B cell (primary cell): ENCODE results near the gene CTBP2. TPM values are rescaled to one million over a fixed set of nuclear protein-coding genes. Genes with fewer than 3 reads are reported as not detected.

Source experiments
- ATAC-seq: fragments of 200-7000 bp; cut with Tn5 transposase; one replicate; pipeline ENCODE4 v1.10.0; 2021; ENCODE audit warnings: low read depth, mild to moderate bottlenecking, moderate number of reproducible peaks, moderate library complexity
- CTCF ChIA-PET: fragments of 350-600 bp; sonication (Branson Sonifier 250); formaldehyde crosslinking; loops from one replicate; lab custom pipeline; 2021; ENCODE audit warnings: antibody characterized with exemption, inconsistent platforms; lab: Charles Lee
- POLR2A ChIA-PET: fragments of 350-600 bp; sonication (Branson Sonifier 250); formaldehyde crosslinking; loops from one replicate; lab custom pipeline; 2021; ENCODE audit warnings: antibody characterized with exemption; lab: Charles Lee
- DNase-seq: peaks from one replicate; pipeline ENCODE4 v3.0.0; 2013
- H2AFZ ChIP-seq: 2 replicates; pipeline ENCODE4 v1.6.1; 2012; ENCODE audit warnings: mild to moderate bottlenecking, low read depth, low read length; ENCODE audit not compliant: insufficient read depth, poor library complexity, severe bottlenecking
- H3K27ac ChIP-seq, 2 donors: 1 replicate in 1 of 2; 2 replicates in 1 of 2; pipeline ENCODE4 v1.5.1; 2012 to 2013; ENCODE audit warnings: low read length in 2 of 2, mild to moderate bottlenecking in 2 of 2, moderate library complexity in 1 of 2
- H3K27me3 ChIP-seq, 4 experiments: fragments of 200-600 bp in 1 of 4; sonication (generic) in 1 of 4; replicated peaks in 1 of 4; 1 replicate in 2 of 4; 2 replicates in 2 of 4; pipeline versions ENCODE4 v1.6.1 to v1.7.0; 2013 to 2016; ENCODE audit warnings: low read length in 3 of 4, mild to moderate bottlenecking in 2 of 4, mixed read lengths in 1 of 4, moderate library complexity in 1 of 4; ENCODE audit not compliant: insufficient read depth in 4 of 4, control insufficient read depth in 3 of 4; ENCODE audit errors: control extremely low read depth in 1 of 4
- H3K36me3 ChIP-seq, 2 experiments: replicated peaks in 1 of 2; 1 replicate in 1 of 2; 2 replicates in 1 of 2; pipeline versions ENCODE4 v1.6.1 to v1.7.1; 2013; ENCODE audit warnings: low read length in 1 of 2; ENCODE audit not compliant: insufficient read depth in 2 of 2, control insufficient read depth in 1 of 2; ENCODE audit errors: control extremely low read depth in 1 of 2, extremely low read depth in 1 of 2
- H3K4me1 ChIP-seq, 2 donors: fragments of 200-600 bp in 1 of 2; sonication (generic) in 1 of 2; 1 replicate in 1 of 2; 2 replicates in 1 of 2; pipeline versions ENCODE4 v1.5.1 to v1.6.1; 2013 to 2017; ENCODE audit warnings: low read length in 2 of 2; ENCODE audit not compliant: control insufficient read depth in 2 of 2, insufficient read depth in 2 of 2
- H3K4me2 ChIP-seq: replicated peaks from 2 replicates; pipeline ENCODE3; 2012; ENCODE audit warnings: mild to moderate bottlenecking, low read depth, low read length; ENCODE audit not compliant: poor library complexity, severe bottlenecking
- H3K4me3 ChIP-seq, 5 experiments: fragments of 200-600 bp in 1 of 5; sonication (generic) in 1 of 5; 1 replicate in 3 of 5; 2 replicates in 2 of 5; pipeline versions ENCODE4 v1.5.1 to v1.7.0; 2011 to 2016; ENCODE audit warnings: low read length in 4 of 5, mild to moderate bottlenecking in 4 of 5, low read depth in 2 of 5, control low read depth in 1 of 5, moderate library complexity in 1 of 5; ENCODE audit not compliant: insufficient read depth in 1 of 5; ENCODE audit errors: control extremely low read depth in 1 of 5, extremely low read depth in 1 of 5
- H3K79me2 ChIP-seq: fragments of 200-600 bp; sonication (generic); one replicate; pipeline ENCODE4 v1.6.0; 2016; ENCODE audit warnings: low read length; ENCODE audit not compliant: control insufficient read depth, insufficient read depth
- H3K9ac ChIP-seq: fragments of 200-600 bp; sonication (generic); 2 replicates; pipeline ENCODE4 v1.6.1; 2017; ENCODE audit warnings: mild to moderate bottlenecking, low read length, moderate library complexity
- H3K9me3 ChIP-seq, 3 donors: one replicate each; pipeline versions ENCODE4 v1.6.1 to v1.7.1; 2013; ENCODE audit warnings: low read length in 2 of 3; ENCODE audit not compliant: control insufficient read depth in 2 of 3, insufficient read depth in 1 of 3; ENCODE audit errors: control extremely low read depth in 1 of 3
- H4K20me1 ChIP-seq: 2 replicates; pipeline ENCODE4 v1.6.0; 2012; ENCODE audit warnings: mild to moderate bottlenecking, low read length; ENCODE audit not compliant: insufficient read depth, control insufficient read depth, poor library complexity, severe bottlenecking
- H3K27ac Mint-ChIP-seq: one replicate; pipeline ENCODE4 v1.8.0; 2021; ENCODE audit warnings: mixed read lengths
- H3K27me3 Mint-ChIP-seq: one replicate; pipeline ENCODE4 v1.8.0; 2021; ENCODE audit warnings: mixed read lengths
- H3K4me1 Mint-ChIP-seq: one replicate; pipeline ENCODE4 v1.8.0; 2021; ENCODE audit warnings: mixed read lengths
- H3K4me3 Mint-ChIP-seq: one replicate; pipeline ENCODE4 v1.8.0; 2021; ENCODE audit warnings: mixed read lengths
- H3K9me3 Mint-ChIP-seq: one replicate; pipeline ENCODE4 v1.8.0; 2022; ENCODE audit warnings: mixed read lengths; ENCODE audit not compliant: insufficient read depth
- CTCF ChIP-seq: fragments of 200-600 bp; IDR thresholded peaks from one replicate; pipeline ENCODE4 v1.8.0; 2022; ENCODE audit warnings: antibody characterized with exemption, mild to moderate bottlenecking
- EZH2 ChIP-seq: IDR thresholded peaks from 2 replicates; pipeline ENCODE4 v1.6.1; 2012; ENCODE audit warnings: borderline replicate concordance, low read depth, mild to moderate bottlenecking, moderate library complexity, low read length; ENCODE audit not compliant: insufficient read depth, poor library complexity, severe bottlenecking
- WGBS: methylation state at CpG from one replicate; pipeline ENCODE4 v1.1.5; 2013; ENCODE audit warnings: missing lambda C conversion rate; ENCODE audit not compliant: insufficient coverage; 5-methylcytosine and 5-hydroxymethylcytosine counted together
- intact Hi-C: fragments of 100-400 bp; cut with micrococcal nuclease; formaldehyde crosslinking; loops from one replicate; pipeline ENCODE4 v1.10.0; 2022
- polyA plus RNA-seq: library from polyadenylated mRNA; depleted of rRNA; stranded (reverse); fragments of >200 nt; gene quantifications from 2 replicates; pipeline ENCODE4 v1.2.3, GENCODE V29; 2012
- total RNA-seq, 2 donors: library from RNA; stranded (reverse); fragments of 120-200 nt in 1 of 2; gene quantifications; 1 replicate in 1 of 2; 2 replicates in 1 of 2; pipeline versions ENCODE4 v1.2.3 to v1.2.4, GENCODE V29; 2013 to 2022

CTBP2 gene
- total and polyA plus RNA-seq, 2 donors (not counting 1 experiment from before 2014, with no cell fraction given), result 0.39 to 0.85 TPM

GRCh38 chr10:125030567-125031197 is 129.7 kb downstream of the CTBP2 start:
- no peaks in the 10 kb centered on the region for H3K36me3 ChIP-seq
- intact Hi-C loops, result no loop called here
- H3K79me2 ChIP-seq, result no peaks in the 10 kb centered on the region
- H3K4me2 ChIP-seq, result no peak overlapping the region
- ChIA-PET POLR2A (no interaction called here), CTCF (no interaction called here)
- H3K9ac ChIP-seq, result no peak overlapping the region
- no peak overlapping the region for H3K4me3 ChIP-seq
- Mint-ChIP-seq H3K9me3 (no peaks in the 10 kb centered on the region), H3K4me1 (no peaks in the 10 kb centered on the region), H3K27ac (no peak overlapping the region), H3K27me3 (peaks cover 34% of the 10 kb centered on the region), H3K4me3 (no peak overlapping the region)
- no peaks in the 10 kb centered on the region for H3K9me3 ChIP-seq
- H3K27ac ChIP-seq, result no peak overlapping the region
- WGBS, result 83% methylated on average over 9 of the region's 10 CpGs
- DNase-seq, result no peak
- no peaks in the 10 kb centered on the region for H4K20me1 ChIP-seq
- ATAC-seq, result no peak
- TF ChIP-seq CTCF (no peak), EZH2 (no peak)
- no peaks in the 10 kb centered on the region for H3K4me1 ChIP-seq
- peaks cover 0 to 10% (median 0%) of the 10 kb centered on the region in 4 experiments for H3K27me3 ChIP-seq
- H2AFZ ChIP-seq, result no peak overlapping the region

GRCh38 chr10:125029584-125030242 is 130.7 kb downstream of the CTBP2 start:
- peaks cover 37% of the 10 kb centered on the region for H3K27me3 Mint-ChIP-seq

More at GRCh38 chr10:125029584-125030242, 130.7 kb downstream of the CTBP2 start:
- Mint-ChIP-seq H3K27ac (no peak overlapping the region), H3K4me1 (peaks cover 8% of the 10 kb centered on the region), H3K4me3 (no peak overlapping the region), H3K9me3 (no peaks in the 10 kb centered on the region)
- Histone ChIP-seq H3K9me3 (no peaks in the 10 kb centered on the region), H3K9ac (no peak overlapping the region), H3K4me3 (no peak overlapping the region), H3K4me1 (no peaks in the 10 kb centered on the region), H3K4me2 (no peak overlapping the region), H3K36me3 (no peaks in the 10 kb centered on the region), H3K79me2 (no peaks in the 10 kb centered on the region), H3K27me3 (peaks cover 0 to 10% (median 0%) of the 10 kb centered on the region in 4 experiments), H2AFZ (no peak overlapping the region), H4K20me1 (no peaks in the 10 kb centered on the region), H3K27ac (no peak overlapping the region)
- intact Hi-C loops, result no loop called here
- ChIA-PET CTCF (no interaction called here), POLR2A (no interaction called here)
- DNase-seq (no peak), ATAC-seq (no peak)
- no peak for TF ChIP-seq EZH2
- TF ChIP-seq CTCF, result no peak
- WGBS, result 94% methylated on average over 5 of the region's 7 CpGs
